Naive B cell (primary cell): ENCODE measurements around the gene PEX11G. TPM values are rescaled to one million over a fixed set of nuclear protein-coding genes. Genes with fewer than 3 reads are reported as not detected.
A peak's percentile ranks its signal among the peaks of the same experiment; 100 is the strongest.
"Not testable (repeated sequence)": the region's sequence is repeated elsewhere in the genome, so short reads cannot be mapped to it uniquely, and the experiment has no call there.

ENCODE experiments used
- ATAC-seq, 2 donors: fragments of 150-1000 bp; cut with Tn5 transposase; 2 replicates each; pipeline ENCODE4 v1.10.0; 2021; ENCODE audit warnings: low read depth in 2 of 2, mild to moderate bottlenecking in 2 of 2, moderate library complexity in 2 of 2
- DNase-seq: peaks from one replicate; pipeline ENCODE4 v3.0.0; 2022
- H3K27ac Mint-ChIP-seq, 6 donors: one replicate each; pipeline ENCODE4 v1.8.0; 2020 to 2022; ENCODE audit warnings: mild to moderate bottlenecking in 6 of 6, mixed read lengths in 6 of 6, moderate library complexity in 5 of 6, inconsistent platforms in 2 of 6
- H3K27me3 Mint-ChIP-seq, 3 donors: one replicate each; pipeline ENCODE4 v1.8.0; 2021 to 2022; ENCODE audit warnings: mixed read lengths in 3 of 3, mild to moderate bottlenecking in 1 of 3
- H3K36me3 Mint-ChIP-seq, 2 donors: one replicate each; pipeline ENCODE4 v1.8.0; 2020 to 2022; ENCODE audit warnings: mixed read lengths in 2 of 2, inconsistent platforms in 1 of 2, mild to moderate bottlenecking in 1 of 2
- H3K4me1 Mint-ChIP-seq, 3 donors: one replicate each; pipeline ENCODE4 v1.8.0; 2020 to 2022; ENCODE audit warnings: mixed read lengths in 3 of 3, inconsistent platforms in 1 of 3, mild to moderate bottlenecking in 1 of 3, moderate library complexity in 1 of 3
- H3K4me3 Mint-ChIP-seq, 8 donors: one replicate each; pipeline ENCODE4 v1.8.0; 2020 to 2022; ENCODE audit warnings: mild to moderate bottlenecking in 8 of 8, mixed read lengths in 8 of 8, moderate library complexity in 8 of 8, inconsistent platforms in 2 of 8
- H3K9me3 Mint-ChIP-seq, 7 donors: one replicate each; pipeline ENCODE4 v1.8.0; 2020 to 2022; ENCODE audit warnings: mixed read lengths in 7 of 7, mild to moderate bottlenecking in 5 of 7, inconsistent platforms in 2 of 7, moderate library complexity in 1 of 7
- polyA plus RNA-seq, 6 donors: library from polyadenylated mRNA; unstranded; fragments of 300-500 nt; fragmentation: Illumina TruSeq; gene quantifications; one replicate each; pipeline ENCODE4 v1.2.3, GENCODE V29; 2021; ENCODE audit warnings: low read depth in 6 of 6

The PEX11G gene
- polyA plus RNA-seq, 6 donors from 2014 or later, result 0.52 to 4.4 (median 1.2) TPM

GRCh38 chr19:7463575-7463974 is 25.3 kb downstream of the PEX11G start:
- ATAC-seq (no peak), DNase-seq (no peak)
- H3K27me3 Mint-ChIP-seq, result no peaks in the 10 kb centered on the region
- no peak overlapping the region for H3K4me3 Mint-ChIP-seq
- H3K27ac Mint-ChIP-seq, result no peak overlapping the region
- H3K4me1 Mint-ChIP-seq, result peaks cover 0 to 4% (median 0%) of the 10 kb centered on the region in 3 donors
- no peaks in the 10 kb centered on the region for H3K9me3 Mint-ChIP-seq
- no peaks in the 10 kb centered on the region for H3K36me3 Mint-ChIP-seq

GRCh38 chr19:7461841-7462629 is 26.8 kb downstream of the PEX11G start:
- DNase-seq (no peak), ATAC-seq (no peak)
- Mint-ChIP-seq H3K27ac (peak overlapping the region in 4 of 6 donors; percentile 62 to 83 (median 70)), H3K4me1 (peaks cover 0 to 4% (median 0%) of the 10 kb centered on the region in 3 donors), H3K27me3 (no peaks in the 10 kb centered on the region), H3K36me3 (no peaks in the 10 kb centered on the region), H3K4me3 (peak overlapping the region in 1 of 8 donors; percentile 29), H3K9me3 (no peaks in the 10 kb centered on the region)

DNA sequence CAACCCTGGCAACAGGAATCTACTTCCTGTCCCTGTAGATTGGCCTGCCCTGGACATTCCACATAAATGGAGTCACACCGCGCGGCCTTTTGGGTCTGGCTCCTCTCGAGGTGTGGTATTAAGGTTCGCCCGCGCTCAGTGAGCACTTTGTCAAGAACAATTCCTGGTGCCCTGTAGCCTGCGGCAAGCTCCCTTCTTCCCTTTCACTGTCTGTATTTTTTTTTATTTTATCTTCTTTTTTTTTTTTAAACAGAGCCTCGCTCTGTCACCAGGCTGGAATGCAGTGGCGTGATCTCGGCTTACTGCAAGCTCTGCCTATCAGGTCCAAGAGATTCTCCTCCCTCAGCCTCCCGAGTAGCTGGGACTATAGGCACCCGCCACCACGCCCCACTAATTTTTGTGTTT is 28.3 kb downstream of the PEX11G start:
- H3K36me3 Mint-ChIP-seq, result peaks cover under 1 to 3% of the 10 kb centered on the region in 2 donors
- H3K27ac Mint-ChIP-seq, result no peak overlapping the region
- no peak for ATAC-seq
- peaks cover under 1 to 7% (median 6%) of the 10 kb centered on the region in 3 donors for H3K4me1 Mint-ChIP-seq
- H3K4me3 Mint-ChIP-seq, result no peak overlapping the region
- H3K9me3 Mint-ChIP-seq, result no peaks in the 10 kb centered on the region
- no peak for DNase-seq
- H3K27me3 Mint-ChIP-seq, result no peaks in the 10 kb centered on the region

- H3K4me3 Mint-ChIP-seq, result peak overlapping the region in 1 of 8 donors; percentile 21
- H3K27ac Mint-ChIP-seq, result peak overlapping the region in 1 of 6 donors; percentile 87
- H3K36me3 Mint-ChIP-seq, result peaks cover 8 to 11% of the 10 kb centered on the region in 2 donors
- H3K27me3 Mint-ChIP-seq, result no peaks in the 10 kb centered on the region
- ATAC-seq, result no peak
- H3K4me1 Mint-ChIP-seq, result peaks cover 6 to 13% (median 13%) of the 10 kb centered on the region in 3 donors
- peaks cover 0 to 2% (median 0%) of the 10 kb centered on the region in 7 donors for H3K9me3 Mint-ChIP-seq
- DNase-seq, result no peak
These were observed 29.1 kb downstream of the PEX11G start for GRCh38 chr19:7459773-7460172.

DNA sequence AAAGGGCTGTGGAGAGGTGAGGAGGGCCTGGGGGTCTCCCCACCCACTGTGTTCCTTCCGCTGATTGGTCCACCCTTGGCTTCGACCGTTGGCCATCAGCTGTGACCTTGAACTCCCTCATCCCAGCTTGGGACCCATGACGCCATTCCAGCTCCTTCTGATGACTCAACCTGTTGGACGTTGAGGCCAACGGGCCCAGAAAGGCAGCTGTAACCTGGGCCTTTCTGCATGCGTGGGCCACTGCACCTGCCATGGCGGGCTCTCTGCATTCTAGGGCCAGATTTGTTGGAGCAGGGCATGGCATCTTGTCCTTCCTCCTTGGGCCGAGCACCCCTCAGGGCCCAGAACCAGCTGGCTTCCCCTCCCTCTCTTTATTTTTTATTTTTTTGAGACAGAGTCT is 30.2 kb downstream of the PEX11G start:
- Mint-ChIP-seq H3K36me3 (peaks cover 8 to 11% of the 10 kb centered on the region in 2 donors), H3K9me3 (peaks cover 0 to 2% (median 0%) of the 10 kb centered on the region in 7 donors), H3K4me1 (peaks cover 6 to 15% (median 13%) of the 10 kb centered on the region in 3 donors), H3K4me3 (no peak overlapping the region), H3K27me3 (no peaks in the 10 kb centered on the region), H3K27ac (no peak overlapping the region)
- DNase-seq, result no peak
- no peak for ATAC-seq

- Mint-ChIP-seq H3K27me3 (no peaks in the 10 kb centered on the region), H3K36me3 (peaks cover 8 to 11% of the 10 kb centered on the region in 2 donors), H3K9me3 (peaks cover 0 to 2% (median 0%) of the 10 kb centered on the region in 7 donors), H3K4me3 (no peak overlapping the region), H3K4me1 (peaks cover 8 to 15% (median 15%) of the 10 kb centered on the region in 3 donors), H3K27ac (peak overlapping the region in 3 of 6 donors; percentile 15 to 56 (median 51))
- DNase-seq, result no peak
- no peak for ATAC-seq
These were observed 31.8 kb downstream of the PEX11G start for GRCh38 chr19:7456964-7457541.

GRCh38 chr19:7455600-7456296 is 33.1 kb downstream of the PEX11G start:
- Mint-ChIP-seq H3K4me1 (peaks cover 11 to 19% (median 15%) of the 10 kb centered on the region in 3 donors), H3K4me3 (peak overlapping the region in 3 of 8 donors; percentile 6 to 73 (median 32)), H3K27ac (peak overlapping the region in 3 of 6 donors; percentile 1 to 75 (median 67)), H3K27me3 (no peaks in the 10 kb centered on the region), H3K9me3 (peaks cover 0 to 2% (median 0%) of the 10 kb centered on the region in 7 donors), H3K36me3 (peaks cover 11 to 16% of the 10 kb centered on the region in 2 donors)
- DNase-seq (no peak), ATAC-seq (no peak)

DNA sequence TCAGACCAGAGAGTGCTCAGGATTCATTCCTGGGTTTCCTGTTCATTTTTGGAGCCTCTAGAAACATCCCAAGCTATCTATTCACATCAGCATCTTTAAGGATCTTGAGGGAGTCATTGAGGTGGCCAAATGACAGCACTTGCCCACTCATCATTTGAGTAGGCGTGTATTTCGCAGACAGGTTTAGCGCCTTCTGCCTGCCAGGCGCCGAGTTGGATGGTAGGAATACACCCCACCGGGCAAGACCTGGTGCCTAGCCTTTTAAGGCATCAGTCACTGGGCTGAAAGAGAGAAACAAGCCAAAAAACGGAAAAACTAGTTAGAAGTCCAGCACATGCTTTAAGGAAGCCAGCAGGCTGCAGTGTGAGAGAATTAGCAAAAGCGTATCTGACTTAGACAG is 33.8 kb downstream of the PEX11G start:
- H3K4me3 Mint-ChIP-seq, result peak overlapping the region in 1 of 8 donors; percentile 73
- peaks cover 15 to 27% (median 18%) of the 10 kb centered on the region in 3 donors for H3K4me1 Mint-ChIP-seq
- DNase-seq, result no peak
- H3K27me3 Mint-ChIP-seq, result no peaks in the 10 kb centered on the region
- ATAC-seq, result no peak
- peaks cover 19 to 23% of the 10 kb centered on the region in 2 donors for H3K36me3 Mint-ChIP-seq
- peak overlapping the region in 2 of 6 donors; percentile 1 to 67 for H3K27ac Mint-ChIP-seq
- peaks cover 0 to 7% (median 0%) of the 10 kb centered on the region in 7 donors for H3K9me3 Mint-ChIP-seq

DNA sequence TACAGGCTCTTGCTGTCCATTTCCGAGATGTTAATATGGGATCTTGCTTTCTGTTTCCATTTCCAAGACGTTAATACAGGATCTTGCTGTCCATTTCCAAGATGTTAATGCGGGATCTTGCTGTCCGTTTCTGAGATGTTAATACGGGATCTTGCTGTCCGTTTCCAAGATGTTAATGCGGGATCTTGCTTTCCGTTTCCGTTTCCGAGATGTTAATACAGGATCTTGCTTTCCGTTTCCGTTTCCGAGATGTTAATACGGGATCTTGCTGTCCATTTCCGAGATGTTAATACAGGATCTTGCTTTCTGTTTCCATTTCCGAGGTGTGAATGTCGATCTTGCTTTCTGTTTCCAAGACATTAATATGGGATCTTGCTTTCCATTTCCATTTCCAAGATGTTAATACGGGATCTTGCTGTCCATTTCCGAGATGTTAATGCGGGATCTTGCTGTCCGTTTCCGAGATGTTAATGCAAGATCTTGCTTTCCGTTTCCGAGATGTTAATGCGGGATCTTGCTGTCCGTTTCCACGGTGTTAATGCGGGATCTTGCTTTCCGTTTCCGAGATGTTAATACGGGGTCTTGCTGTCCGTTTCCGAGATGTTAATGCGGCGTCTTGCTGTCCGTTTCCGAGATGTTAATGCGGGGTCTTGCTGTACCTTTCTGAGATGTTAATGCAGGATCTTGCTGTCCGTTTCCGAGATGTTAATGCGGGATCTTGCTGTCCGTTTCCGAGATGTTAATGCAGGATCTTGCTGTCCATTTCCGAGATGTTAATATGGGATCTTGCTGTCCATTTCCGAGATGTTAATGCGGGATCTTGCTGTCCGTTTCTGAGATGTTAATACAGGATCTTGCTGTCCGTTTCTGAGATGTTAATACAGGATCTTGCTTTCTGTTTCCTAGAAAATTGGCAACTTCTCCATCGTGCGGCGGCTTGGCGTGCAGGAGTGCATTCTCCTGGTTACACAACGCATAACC is 38.3 kb downstream of the PEX11G start:
- H3K36me3 Mint-ChIP-seq, result peaks cover 28 to 29% of the 10 kb centered on the region in 2 donors
- DNase-seq (no peak), ATAC-seq (no peak)
- peak overlapping the region in 3 of 6 donors; percentile 10 to 70 (median 57) for H3K27ac Mint-ChIP-seq
- no peak overlapping the region for H3K4me3 Mint-ChIP-seq
- peaks cover 7 to 31% (median 21%) of the 10 kb centered on the region in 3 donors for H3K4me1 Mint-ChIP-seq
- H3K9me3 Mint-ChIP-seq, result peaks cover 0 to 7% (median 0%) of the 10 kb centered on the region in 7 donors
- no peaks in the 10 kb centered on the region for H3K27me3 Mint-ChIP-seq

- ATAC-seq, result peak in 1 of 2 donors; percentile 20
- H3K4me1 Mint-ChIP-seq, result peaks cover 1 to 25% (median 16%) of the 10 kb centered on the region in 3 donors
- peak overlapping the region in 3 of 6 donors; percentile 10 to 64 (median 63) for H3K27ac Mint-ChIP-seq
- H3K9me3 Mint-ChIP-seq, H3K4me3 Mint-ChIP-seq, H3K27me3 Mint-ChIP-seq, DNase-seq: not testable (repeated sequence)
- peaks cover 21 to 22% of the 10 kb centered on the region in 2 donors for H3K36me3 Mint-ChIP-seq
These were observed 39.3 kb downstream of the PEX11G start for GRCh38 chr19:7449391-7450070.

DNA sequence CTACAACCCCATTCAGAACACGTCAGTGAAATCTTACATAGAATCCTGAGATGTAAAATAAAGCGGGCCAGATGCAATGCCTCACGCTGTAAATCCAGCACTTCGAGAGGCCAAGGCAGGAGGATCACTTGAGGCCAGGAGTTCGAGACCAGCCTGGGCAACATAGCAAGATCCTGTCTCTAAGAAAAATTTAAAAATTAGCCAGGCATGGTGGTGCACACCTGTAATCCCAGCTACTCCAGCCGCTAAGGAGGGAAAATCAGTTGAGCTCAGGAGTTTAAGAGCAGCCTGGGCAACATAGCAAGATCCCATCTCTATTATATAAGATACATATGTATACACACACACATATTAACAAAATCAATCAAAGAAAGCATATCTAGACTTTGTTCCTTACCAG is 41.2 kb downstream of the PEX11G start:
- ATAC-seq, result no peak
- peaks cover 21 to 22% of the 10 kb centered on the region in 2 donors for H3K36me3 Mint-ChIP-seq

DNA sequence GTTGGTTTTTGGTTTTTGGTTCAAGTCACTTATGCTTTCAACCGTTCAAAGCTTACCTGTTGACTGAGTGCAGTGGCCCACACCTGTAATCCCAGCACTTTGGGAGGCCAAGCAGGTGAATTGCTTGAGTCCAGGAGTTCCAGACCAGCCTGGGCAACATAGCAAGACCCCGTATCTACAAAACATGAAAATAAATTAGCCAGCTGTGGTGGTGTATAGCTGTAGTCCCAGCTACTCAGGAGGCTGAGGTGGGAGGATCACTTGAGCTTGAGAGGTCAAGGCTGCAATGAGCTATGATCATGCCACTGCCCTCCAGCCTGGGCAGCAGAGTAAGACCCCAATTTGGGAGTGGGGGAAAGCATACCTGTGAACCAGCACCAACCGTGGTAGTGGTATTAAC is 43.7 kb downstream of the PEX11G start:
- ATAC-seq (no peak), DNase-seq (no peak)
- Mint-ChIP-seq H3K36me3 (peaks cover 12 to 18% of the 10 kb centered on the region in 2 donors), H3K27me3 (no peaks in the 10 kb centered on the region), H3K4me1 (peaks cover 0 to 9% (median 8%) of the 10 kb centered on the region in 3 donors), H3K9me3 (no peaks in the 10 kb centered on the region), H3K27ac (no peak overlapping the region), H3K4me3 (no peak overlapping the region)

More for the DNA sequence above, 41.2 kb downstream of the PEX11G start:
- Mint-ChIP-seq H3K9me3 (peaks cover 0 to 7% (median 0%) of the 10 kb centered on the region in 7 donors), H3K27me3 (no peaks in the 10 kb centered on the region), H3K4me3 (no peak overlapping the region), H3K27ac (peak overlapping the region in 1 of 6 donors; percentile 19), H3K4me1 (peaks cover 0 to 19% (median 14%) of the 10 kb centered on the region in 3 donors)
- DNase-seq, result no peak
